GM19463 (cell line): Measurements from ENCODE around the gene CYSRT1.
"Not testable (repeated sequence)": the region's sequence is repeated elsewhere in the genome, so short reads cannot be mapped to it uniquely, and the experiment has no call there.

Experiments
- ATAC-seq: cut with Tn5 transposase; IDR thresholded peaks from one replicate; pipeline ENCODE4 v1.9.1; 2021; ENCODE audit warnings: mild to moderate bottlenecking, moderate library complexity; ENCODE audit not compliant: unreplicated experiment

CYSRT1 gene

DNA sequence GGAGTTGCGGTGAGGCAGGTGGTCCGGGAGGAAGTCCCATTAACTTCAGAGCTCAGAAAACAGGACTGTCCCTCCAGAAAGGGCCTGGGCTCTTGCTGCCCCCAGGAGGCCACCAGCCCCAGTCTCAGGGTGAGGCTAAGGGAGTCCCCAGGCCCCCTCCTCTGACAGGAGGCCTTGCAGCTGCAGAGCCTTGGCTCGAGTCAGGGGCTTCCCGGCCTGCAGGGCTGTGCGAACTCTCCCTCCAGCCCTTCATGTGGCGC, 22.9 kb downstream of the CYSRT1 start:
- no peak for ATAC-seq

DNA sequence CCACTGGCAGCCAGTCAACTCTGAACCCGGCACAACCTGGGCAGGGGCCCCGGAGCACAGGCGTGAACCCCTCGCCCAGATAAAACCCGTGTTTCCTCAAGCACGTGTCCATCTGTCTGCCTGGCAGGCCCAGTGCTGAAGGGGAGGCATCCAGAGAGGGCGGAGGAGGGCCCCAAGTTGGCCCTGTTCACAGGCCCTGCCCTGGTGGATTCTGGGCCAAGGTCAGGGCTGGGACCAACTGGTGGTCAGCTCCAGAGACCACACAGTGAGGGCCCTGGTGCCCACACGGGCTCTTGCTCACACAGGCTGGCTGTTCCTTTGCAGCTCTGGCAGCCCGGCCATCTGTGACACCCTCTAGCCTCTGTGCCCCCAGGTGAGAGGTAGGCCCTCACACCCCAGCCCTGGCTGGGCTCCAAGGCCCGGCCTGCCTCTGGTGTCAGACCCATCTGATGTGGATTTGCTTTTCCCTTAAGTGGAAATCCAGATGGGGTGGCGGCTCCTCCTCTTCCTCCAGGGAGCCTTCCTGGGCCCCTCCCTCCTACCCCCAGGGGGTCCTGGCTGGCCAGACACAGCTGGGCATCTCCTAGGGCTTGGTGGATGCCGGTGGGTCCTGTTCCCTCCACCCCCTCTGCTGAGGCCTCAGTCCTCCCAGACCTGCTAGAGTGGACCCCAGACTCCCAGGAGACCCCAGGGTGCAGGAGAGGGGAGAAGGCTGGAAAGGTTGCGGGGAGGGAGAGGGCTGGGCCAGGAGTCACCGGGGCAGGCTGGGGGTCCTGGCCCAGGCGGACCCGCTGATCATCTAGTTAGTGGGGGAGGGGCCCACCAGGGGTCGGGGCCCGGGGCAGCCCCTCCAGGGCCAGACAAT, 25.6 kb downstream of the CYSRT1 start:
- no peak for ATAC-seq

DNA sequence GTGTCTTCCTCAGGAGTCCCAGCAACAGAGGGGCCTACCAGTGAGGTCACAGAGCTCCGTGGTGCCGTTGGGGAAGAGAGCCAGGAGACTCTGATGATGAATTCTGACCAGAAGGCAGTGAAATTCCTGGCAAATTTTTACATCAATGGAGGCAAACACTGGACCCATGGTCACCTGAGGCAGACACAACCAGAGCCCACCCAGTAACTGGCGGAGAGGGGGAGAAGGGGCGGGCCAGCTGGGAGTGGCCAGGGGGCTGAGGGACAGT, 26.2 kb downstream of the CYSRT1 start, which contains the start of gene STPG3:
Gene STPG3, plus strand, starts transcription at position 93 of the 268 bp plus-strand sequence. Its CDS starts 1 bp downstream, at position 94.
- no peak for ATAC-seq

DNA sequence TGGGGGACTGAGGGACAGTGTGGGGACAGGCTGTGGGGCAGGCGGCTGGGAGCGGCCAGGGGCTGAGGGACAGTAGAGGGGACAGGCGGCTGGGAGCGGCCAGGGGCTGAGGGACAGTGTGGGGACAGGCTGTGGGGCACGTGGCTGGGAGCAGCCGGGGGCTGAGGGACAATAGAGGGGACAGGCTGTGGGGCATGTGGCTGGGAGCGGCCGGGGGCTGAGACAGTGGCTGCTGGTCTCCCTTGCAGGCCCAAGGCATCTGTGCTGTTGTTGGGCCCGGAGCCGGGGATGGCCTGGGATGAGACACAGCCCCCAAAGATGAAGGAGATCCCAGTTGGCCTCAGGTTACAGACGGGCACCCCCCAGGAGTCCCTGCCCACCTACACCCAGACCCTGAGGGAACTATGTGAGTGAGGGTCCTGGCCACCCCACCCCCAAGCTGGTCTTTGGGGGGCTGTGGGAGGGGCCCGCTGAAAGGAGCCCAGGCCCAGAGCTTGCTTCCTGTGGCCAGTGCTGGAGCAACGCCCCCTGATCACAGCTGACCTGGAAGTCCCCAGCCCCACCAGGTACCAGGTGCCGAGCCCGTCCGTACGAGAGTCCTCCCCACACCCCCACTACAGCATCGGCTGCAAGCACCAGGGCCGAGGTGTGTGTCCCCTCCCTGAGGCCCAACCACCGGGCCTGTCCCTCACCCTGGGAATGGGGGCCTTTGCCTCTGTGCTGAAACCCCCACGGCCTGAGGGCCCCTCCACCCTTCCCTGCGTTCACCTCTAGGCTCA, 26.7 kb downstream of the CYSRT1 start:
- no peak for ATAC-seq

DNA sequence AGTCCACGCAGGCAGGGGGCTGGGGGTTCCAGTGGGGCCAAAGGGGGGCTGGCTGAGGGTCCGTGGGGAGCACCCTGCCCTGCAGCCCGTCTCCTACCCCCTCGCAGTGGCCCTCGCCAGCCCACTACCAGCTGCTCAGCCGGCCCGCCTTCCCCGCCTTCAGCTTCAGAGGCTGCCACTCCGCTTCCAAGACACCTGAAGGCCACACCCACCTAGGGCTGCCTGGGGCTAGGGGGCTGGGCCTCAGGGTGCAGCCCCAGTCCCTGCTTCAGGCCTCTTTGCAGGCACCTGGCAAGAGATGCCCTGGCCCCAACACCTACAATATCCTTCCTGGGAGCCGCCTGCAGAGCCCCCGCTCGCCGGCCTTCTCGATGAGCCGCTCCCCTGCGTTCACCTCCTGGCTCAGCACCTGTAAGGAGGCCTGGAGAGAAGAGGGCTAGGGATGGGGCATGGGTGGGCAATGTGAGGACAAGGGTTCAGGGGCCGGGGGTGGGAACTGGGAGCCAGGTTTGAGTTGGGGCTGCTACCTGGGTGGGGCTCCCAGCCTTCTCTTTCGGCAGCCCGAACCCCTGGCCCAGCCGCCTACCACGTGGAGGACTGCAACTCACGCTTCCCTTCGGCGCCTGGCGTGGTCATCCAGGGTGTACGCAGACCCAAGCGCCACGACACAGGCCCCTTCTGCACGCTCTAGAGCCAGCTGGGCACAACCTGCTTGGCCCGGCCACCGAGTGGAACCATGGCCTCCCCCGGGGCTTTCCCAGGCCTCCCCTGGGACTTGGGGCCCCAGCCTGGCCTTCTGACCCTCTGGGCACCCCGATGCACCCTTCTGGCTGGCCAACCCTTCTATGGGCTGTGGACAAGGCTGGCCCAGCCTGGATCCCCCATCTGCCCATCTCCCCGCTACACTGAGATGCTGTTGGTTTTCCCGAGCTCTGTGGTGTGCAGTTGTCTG, 27.9 kb downstream of the CYSRT1 start:
- ATAC-seq = no peak

DNA sequence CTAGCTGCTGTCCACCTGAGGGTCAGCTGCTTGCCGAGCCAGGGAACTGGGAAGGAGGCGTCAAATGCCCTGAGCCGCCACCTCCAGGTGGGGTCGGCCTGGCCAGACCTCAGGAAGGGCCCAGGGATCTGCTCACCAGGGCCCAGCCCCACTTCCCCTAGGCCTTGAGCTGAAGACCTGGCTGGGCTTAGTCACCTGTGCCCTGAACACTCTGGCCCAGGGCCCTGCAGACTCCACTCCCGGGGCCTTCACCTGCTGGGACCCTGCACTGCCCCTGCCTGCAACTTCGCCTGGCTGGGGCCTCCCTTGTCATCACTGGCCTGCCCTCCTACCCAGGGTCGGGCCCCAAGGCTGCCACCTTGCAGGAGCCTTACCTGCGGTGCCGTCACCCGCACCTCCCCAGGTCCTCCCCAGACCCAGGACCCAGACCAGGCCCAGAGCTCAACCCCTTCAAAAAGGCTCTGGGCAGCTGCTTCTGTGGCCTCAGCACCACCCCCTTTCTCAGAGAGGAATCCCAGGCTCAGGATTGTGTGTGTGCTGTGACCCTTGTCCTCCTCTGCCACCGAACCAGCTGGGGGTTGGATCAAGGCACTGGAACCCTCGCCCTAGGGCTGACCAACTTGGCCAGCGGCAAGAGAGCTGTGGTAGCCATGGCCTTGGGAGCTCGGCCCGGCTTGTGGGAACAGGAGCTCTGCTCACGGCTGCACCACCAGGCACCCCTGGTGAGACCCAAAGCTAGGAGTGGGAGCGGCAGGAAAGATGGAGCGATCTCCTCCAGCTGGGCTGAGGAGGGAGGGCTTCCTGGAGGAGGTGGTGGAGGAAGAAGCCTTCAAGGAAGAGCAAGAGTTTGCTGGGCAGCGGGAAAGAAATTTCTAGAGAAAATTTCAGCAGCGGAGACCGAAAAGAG, 29.0 kb downstream of the CYSRT1 start:
- no peak for ATAC-seq

DNA sequence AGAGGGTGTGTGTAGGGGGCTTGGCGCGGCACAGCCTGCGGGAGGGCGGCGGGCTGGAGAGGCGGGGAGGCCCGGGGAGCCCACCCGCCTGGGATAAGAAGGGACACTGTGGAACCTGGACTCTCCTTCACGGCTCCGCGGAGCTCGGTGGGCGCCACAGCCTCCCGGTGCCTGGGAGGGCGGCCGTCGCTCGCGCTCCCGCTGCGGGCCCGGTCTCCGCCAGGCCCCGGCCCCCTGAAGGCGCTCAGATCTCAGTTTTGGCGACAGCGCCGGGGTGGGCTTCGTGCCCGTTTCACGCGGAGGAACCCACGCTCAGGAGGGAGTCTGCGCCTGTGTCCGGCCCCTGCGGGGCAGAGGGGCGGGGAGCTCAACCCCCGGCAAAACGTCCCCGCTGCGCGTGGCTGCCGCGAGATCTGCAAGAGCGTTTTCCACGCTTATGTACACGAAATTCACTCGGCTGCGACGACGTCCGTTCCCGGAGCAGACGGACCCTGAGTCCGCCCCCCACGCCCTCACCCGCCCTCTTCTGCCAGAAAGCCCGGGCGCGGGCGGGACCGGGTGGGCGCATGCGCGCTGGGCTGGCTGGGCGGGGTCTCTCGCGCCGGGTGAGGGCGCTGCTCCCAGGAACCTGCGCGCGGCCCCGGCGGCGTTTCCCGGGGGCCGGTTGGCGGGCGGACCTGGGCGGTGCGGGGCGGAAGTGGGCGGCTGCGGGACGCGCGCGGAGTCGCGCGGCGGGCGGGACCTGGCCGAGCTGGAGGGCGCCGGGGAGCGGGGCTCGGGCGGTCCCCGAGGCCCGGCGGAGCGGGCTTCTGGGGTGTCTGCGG, 29.9 kb downstream of the CYSRT1 start, which contains the start of gene NELFB:
Gene NELFB, plus strand, starts transcription at position 704 of the 824 bp plus-strand sequence.
- peak; percentile 81 for ATAC-seq

DNA sequence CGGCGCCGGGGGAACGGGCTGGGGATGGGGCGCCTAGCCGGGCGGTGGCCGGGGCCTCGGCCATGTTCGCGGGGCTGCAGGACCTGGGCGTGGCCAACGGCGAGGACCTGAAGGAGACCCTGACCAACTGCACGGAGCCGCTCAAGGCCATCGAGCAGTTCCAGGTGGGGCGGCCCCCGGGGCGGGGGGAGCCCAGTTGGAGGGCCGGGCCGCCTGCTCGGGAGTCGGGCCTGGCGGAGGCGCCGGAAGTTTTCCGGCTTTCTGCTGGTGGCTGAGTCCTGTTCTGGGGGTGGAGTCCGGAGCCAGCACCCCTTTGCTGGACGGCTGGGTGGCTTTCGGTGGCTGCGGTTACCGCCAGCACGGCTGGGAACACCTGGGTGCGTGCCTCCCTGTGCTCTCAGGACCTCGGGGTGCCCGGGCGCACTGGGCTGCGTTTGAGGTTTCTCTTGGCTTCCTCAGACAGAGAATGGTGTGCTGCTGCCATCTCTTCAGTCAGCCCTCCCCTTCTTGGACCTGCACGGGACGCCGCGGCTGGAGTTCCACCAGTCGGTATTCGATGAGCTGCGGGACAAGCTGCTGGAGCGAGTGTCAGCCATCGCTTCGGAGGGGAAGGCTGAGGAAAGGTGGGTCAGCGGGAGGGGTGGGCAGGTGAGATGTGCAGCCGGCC, 30.6 kb downstream of the CYSRT1 start:
- ATAC-seq = peak; percentile 25

DNA sequence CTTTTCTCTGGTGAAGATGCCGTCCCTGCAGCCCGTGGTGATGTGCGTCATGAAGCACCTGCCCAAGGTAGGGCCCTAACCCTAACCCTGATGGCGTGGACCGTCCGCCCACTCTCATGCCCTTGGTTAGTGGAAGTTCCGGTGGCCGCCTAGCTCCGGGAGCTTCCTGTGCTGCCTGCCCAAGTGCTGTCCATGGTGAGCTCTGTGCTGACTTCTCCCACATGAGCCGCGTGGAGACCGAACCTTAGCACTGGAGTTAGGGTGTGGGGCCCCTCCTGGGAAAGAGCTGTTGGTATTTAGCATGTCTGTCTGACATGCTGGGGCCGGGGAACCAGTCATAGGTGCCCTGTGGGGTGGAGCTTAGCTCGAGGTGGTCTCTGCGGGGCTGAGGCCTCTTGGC, 31.4 kb downstream of the CYSRT1 start:
- ATAC-seq = no peak

DNA sequence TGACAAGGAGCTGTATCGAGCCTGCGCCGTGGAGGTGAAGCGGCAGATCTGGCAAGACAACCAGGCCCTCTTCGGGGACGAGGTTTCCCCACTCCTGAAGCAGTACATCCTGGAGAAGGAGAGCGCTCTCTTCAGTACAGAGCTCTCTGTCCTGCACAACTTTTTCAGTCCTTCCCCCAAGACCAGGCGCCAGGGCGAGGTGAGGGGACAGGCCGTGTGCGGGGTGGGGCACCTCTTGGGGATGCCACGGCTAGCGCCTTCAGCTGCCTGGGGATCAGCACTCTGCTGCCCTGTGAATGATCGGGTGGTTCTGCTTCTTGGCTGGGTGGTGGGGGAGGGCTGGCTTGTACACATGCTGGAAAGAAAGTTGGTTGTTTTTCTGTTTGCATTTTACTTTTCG, 31.9 kb downstream of the CYSRT1 start:
- ATAC-seq = no peak

DNA sequence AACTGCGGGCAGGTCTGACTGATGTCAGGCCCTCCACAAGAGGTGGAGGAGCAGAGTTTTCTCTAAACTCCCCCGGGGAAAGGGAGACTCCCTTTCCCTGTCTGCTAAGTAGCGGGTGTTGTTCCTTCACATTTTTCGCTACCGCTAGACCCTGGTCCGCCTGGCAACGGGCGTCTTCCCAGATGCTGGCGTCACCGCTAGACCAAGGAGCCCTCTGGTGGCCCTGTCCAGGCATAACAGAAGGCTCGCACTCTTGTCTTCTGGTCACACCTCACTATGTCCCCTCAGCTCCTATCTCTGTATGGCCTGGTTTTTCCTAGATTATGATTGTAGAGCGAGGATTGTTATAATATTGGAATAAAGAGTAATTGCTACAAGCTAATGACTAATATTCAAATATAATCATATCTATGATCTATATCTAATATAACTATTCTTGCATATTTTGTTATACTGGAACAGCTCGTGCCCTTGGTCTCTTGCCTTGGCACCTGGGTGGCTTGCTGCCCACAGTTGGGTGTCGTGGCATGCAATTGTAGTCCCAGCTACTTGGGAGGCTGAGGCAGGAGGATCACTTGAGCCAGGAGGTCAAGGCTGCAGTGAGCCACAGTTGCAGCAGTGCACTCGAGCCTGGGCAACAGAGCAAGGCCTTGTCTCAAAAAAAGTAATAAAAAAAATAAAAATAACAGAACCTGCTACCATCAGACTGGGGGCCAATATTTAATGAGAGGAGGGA, 37.4 kb downstream of the CYSRT1 start:
- not testable (repeated sequence) for ATAC-seq

DNA sequence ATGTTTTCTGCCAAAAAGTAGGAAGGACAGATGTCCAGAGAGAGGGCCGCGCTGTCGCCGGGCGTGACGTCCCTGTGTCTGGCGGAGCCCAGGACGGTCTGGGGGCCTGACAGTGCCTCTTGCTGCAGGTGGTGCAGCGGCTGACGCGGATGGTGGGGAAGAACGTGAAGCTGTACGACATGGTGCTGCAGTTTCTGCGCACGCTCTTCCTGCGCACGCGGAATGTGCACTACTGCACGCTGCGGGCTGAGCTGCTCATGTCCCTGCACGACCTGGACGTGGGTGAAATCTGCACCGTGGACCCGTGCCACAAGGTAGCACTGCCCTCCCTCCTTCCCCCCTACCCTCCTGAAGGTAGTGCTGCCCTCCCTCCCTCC, 37.9 kb downstream of the CYSRT1 start:
- no peak for ATAC-seq

DNA sequence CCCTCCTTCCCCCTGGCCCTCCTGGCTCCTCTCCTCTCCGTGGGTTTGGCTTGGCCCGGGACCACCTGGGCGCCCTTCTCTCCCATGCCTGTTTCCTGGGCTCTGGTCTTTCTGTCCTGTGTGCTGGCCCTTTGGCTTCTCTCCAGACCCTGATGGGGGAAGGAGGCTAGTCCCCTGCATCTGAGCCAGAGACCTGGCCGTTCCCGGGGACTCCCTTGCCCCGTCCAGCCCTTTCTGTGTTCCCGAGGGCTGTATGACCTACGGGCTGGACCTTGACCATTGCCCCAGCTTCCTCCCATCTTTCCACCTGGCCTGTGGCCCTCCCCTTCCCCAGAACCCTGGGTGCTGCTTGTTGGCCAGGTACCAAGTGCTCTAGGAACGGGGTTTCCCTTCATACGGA, 38.5 kb downstream of the CYSRT1 start:
- ATAC-seq = no peak

DNA sequence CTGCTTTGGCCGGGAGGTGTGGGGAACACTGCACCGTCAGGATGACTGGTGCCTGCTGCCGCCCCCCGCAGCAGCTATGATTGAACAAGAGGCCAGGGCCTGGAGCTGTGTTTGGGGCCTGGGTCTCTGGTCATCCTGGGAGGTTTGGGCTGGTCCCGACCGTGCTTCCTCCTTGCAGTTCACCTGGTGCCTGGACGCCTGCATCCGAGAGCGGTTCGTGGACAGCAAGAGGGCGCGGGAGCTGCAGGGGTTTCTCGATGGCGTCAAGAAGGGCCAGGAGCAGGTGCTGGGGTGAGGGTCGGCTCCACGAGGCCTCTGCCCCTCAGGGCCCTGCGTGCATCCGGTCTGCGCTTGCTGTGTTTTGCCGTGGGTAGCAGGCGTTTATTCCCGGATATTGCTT, 39.1 kb downstream of the CYSRT1 start:
- ATAC-seq = no peak

DNA sequence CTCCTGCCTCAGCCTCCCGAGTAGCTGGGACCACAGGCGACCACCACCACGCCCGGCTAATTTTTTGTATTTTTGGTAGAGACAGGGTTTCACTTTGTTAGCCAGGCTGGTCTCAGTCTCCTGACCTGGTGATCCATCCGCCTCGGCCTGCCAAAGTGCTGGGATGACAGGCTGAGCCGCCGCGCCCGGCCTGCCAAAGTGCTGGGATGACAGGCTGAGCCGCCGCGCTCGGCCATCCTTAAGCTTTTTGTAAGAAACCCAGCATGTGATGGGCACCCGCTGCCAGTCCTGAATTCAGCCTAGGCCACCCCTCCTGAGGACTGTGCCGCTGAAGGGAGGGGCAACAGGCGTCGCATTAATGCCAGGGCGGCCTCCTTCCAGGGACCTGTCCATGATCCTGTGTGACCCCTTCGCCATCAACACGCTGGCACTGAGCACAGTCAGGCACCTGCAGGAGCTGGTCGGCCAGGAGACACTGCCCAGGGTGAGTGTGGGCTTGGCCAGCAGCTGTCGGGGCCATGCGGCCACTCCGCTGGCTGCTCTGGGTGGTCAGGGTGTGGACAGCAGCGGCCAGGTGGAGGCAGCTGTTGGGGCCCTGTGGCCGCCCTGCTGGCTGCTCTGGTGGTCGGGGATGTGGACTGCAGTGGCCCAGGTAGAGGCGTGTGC, 40.7 kb downstream of the CYSRT1 start:
- ATAC-seq = no peak

DNA sequence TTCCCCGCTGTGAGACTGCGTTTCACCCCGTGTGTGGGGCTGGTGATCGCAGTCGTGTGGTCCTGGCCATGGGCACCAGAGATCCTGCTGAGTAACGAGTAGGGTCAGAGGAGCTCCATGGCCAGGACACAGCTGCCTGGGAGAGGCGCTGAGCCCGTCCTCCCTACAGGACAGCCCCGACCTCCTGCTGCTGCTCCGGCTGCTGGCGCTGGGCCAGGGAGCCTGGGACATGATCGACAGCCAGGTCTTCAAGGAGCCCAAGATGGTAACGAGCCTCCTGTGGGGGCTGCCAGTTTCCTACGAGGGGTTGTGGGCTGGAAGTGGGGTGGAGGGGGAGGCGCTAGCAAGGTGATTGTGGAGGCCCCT, 41.2 kb downstream of the CYSRT1 start:
- no peak for ATAC-seq

DNA sequence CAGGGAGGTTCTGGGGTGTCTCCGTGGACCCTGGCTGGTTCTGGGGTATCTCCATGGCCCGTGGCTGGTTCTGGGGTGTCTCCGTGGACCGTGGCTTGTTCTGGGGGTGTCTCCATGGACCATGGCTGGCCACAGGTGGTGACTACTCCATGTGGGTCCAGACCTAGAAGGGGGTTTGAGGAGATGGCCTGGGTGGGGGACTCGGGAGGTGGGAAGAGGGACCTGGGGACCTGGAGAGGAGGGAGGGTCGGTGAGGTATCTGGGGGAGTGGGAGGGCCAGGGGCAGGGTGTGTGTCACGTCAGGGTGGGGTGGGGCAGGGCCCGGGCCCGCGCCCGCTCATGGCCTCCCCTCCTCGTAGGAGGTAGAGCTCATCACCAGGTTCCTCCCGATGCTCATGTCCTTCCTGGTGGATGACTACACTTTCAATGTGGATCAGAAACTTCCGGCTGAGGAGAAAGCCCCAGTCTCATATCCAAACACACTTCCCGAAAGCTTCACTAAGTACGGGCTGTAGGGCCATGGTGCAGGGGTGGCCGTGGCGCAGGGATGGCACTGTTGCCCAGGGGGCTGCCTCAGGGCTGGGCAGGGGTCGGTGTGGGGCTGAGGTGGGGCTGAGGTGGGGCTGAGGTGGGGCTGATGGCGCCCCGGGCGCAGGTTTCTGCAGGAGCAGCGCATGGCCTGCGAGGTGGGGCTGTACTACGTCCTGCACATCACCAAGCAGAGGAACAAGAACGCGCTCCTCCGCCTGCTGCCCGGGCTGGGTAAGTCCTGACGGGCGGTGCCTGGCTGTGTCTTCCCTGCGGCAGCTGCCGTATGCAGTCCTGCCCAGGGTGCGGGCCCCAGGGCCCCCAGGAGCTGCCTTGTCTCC, 41.8 kb downstream of the CYSRT1 start:
- no peak for ATAC-seq
